ENCODE results near the gene MT1B. TPM values are rescaled to one million over a fixed set of nuclear protein-coding genes. Genes with fewer than 3 reads are reported as not detected.

Gene MT1B
- total and polyA plus RNA-seq, 9 of the 15 experiments (the other 6 are each of a cell fraction or from before 2014, with no cell fraction given) = not detected

- TF ChIP-seq ZNF639 (CRISPR knock-in tag; conservative IDR thresholded peaks at IDR 0.05 in 1 of 2, IDR thresholded peaks at IDR 0.05 in 1 of 2) (0 out of 4 replicates have a peak, but pooled peaks of 1 of the 2 experiments have one; percentile 42), NR3C1 (CRISPR knock-in tag; IDR thresholded peaks at IDR 0.05) (no peak)
Measured at GRCh38 chr16:56608043-56608875, 43.4 kb upstream of the MT1B start, which contains the start of gene MT2A (continued).

- peak in 1 of 4 experiments; percentile 29 for DNase-seq (ENCODE audit: extremely low read depth in 1 of 4, low spot score in 3 of 4)
- no peak for TF ChIP-seq REST (IDR thresholded peaks at IDR 0.05; ENCODE audit: borderline replicate concordance)
- TF ChIP-seq REST (CRISPR knock-in tag; IDR thresholded peaks at IDR 0.05; ENCODE audit: low read depth) = no peak
- TF ChIP-seq ZNF717 (CRISPR knock-in tag; IDR thresholded peaks at IDR 0.05) = no peak
- TF ChIP-seq CHD1 (IDR thresholded peaks at IDR 0.05; ENCODE audit: low read length) = peak; percentile 57
Measured at GRCh38 chr16:56608876-56609462, 42.7 kb upstream of the MT1B start.

More at GRCh38 chr16:56608876-56609462, 42.7 kb upstream of the MT1B start:
- Histone ChIP-seq H3K9me1 (ENCODE audit: control insufficient read depth, insufficient read depth, low read length) (no peaks in the 10 kb centered on the region), H3K9ac (ENCODE audit: insufficient read depth in 1 of 2, low read depth in 2 of 2, low read length in 2 of 2) (peak overlapping the region; percentile 69 to 86; a peak in 3 of 4 replicates), H3K79me2 (ENCODE audit: control insufficient read depth, insufficient read depth, low read length) (no peaks in the 10 kb centered on the region), H3K4me3 (peak overlapping the region; percentile 47), H3K9me3 (replicated peaks; ENCODE audit: control insufficient read depth, insufficient read depth, low read depth, low read length) (no peaks in the 10 kb centered on the region), H3K4me2 (ENCODE audit: insufficient read depth, low read length) (peak overlapping the region; percentile 78), H2AFZ (ENCODE audit: low read depth, low read length) (peak overlapping the region; percentile 97), H3K4me1 (replicated peaks in 1 of 2; ENCODE audit: control insufficient read depth in 2 of 2, insufficient read depth in 2 of 2, low read length in 2 of 2) (peaks cover 27 to 29% of the 10 kb centered on the region in 2 experiments), H3K27ac (ENCODE audit: extremely low read depth, low read depth, low read length) (0 out of 3 replicates have a peak overlapping the region, but pooled peaks have one; percentile 45), H3K27me3 (ENCODE audit: control insufficient read depth in 2 of 2, insufficient read depth in 2 of 2, low read length in 2 of 2) (no peaks in the 10 kb centered on the region), H3K36me3 (ENCODE audit: control insufficient read depth, insufficient read depth, low read length) (no peaks in the 10 kb centered on the region), H4K20me1 (replicated peaks; ENCODE audit: control insufficient read depth, insufficient read depth, low read length) (no peaks in the 10 kb centered on the region)
- WGBS (ENCODE audit: insufficient coverage, low coverage, missing lambda C conversion rate) = 15% methylated on average over 21 of the region's 21 CpGs
- TSS peak; percentile 95 for BruUV-seq (replicated peaks)
- intact Hi-C loops (cut with micrococcal nuclease) (loop anchor here (1.0 kb wide), 1 partner anchor 93 kb away; no protein-coding TSS in a partner anchor), in situ Hi-C loops (cut with MboI) (no loop called here)
- ChIA-PET POLR2A (interaction anchor here (0.6 to 0.9 kb wide), 5 partner anchors 9 to 75 kb away, joined by 3 to 6 read pairs (median 3); no protein-coding TSS in a partner anchor), CTCF (ENCODE audit: low intra/inter-chr PET ratio) (no interaction called here)
- no peak for FAIRE-seq
- no peak for ATAC-seq
